SK-N-SH (cell line): ENCODE data around the gene PARP16. TPM values are rescaled to one million over a fixed set of nuclear protein-coding genes. Genes with fewer than 3 reads are reported as not detected.

Source experiments
- CTCF ChIA-PET: fragments of 300-600, 350-600 bp; formaldehyde crosslinking; extraction: SDS; loops from one replicate; lab custom pipeline; 2021; lab: Yijun Ruan, JAX
- POLR2A ChIA-PET: fragments of 350-600 bp; sonication (Branson Sonifier 250); formaldehyde crosslinking; extraction: SDS; loops from one replicate; lab custom pipeline; 2020; ENCODE audit warnings: antibody characterized with exemption, inconsistent platforms; lab: Yijun Ruan, JAX
- DNase-seq: peaks from one replicate; pipeline ENCODE4 v3.0.0; 2012
- H2AFZ ChIP-seq: fragments of 200-600 bp; sonication (generic); 2 replicates; pipeline ENCODE4 v1.8.1; 2016; ENCODE audit warnings: antibody characterized with exemption, mild to moderate bottlenecking, low read depth
- H3F3A ChIP-seq: fragments of 200-600 bp; sonication (generic); replicated peaks from 2 replicates; pipeline ENCODE3; 2016; ENCODE audit warnings: antibody characterized with exemption, mild to moderate bottlenecking; ENCODE audit not compliant: insufficient read depth
- H3K27ac ChIP-seq, 2 experiments: fragments of 200-500 bp in 1 of 2; fragments of 200-600 bp in 1 of 2; sonication (Bioruptor generic) in 1 of 2; sonication (generic), shearing (Covaris generic) in 1 of 2; 2 replicates each; pipeline versions ENCODE4 v1.5.1 to v1.6.1; 2014 to 2016; ENCODE audit warnings: low read depth in 2 of 2, inconsistent platforms in 1 of 2, low read length in 1 of 2, mild to moderate bottlenecking in 1 of 2, mixed read lengths in 1 of 2
- H3K27me3 ChIP-seq: fragments of 200-600 bp; sonication (generic), shearing (Covaris generic); 2 replicates; pipeline ENCODE4 v1.6.1; 2016; ENCODE audit warnings: mixed run types; ENCODE audit not compliant: insufficient read depth
- H3K36me3 ChIP-seq, 2 experiments: fragments of 200-500 bp in 1 of 2; fragments of 200-600 bp in 1 of 2; sonication (Bioruptor generic) in 1 of 2; sonication (generic) in 1 of 2; replicated peaks in 1 of 2; 2 replicates each; pipeline versions ENCODE3 to v1.5.1; 2014 to 2016; ENCODE audit warnings: low read length in 1 of 2, mild to moderate bottlenecking in 1 of 2; ENCODE audit not compliant: insufficient read depth in 2 of 2, control insufficient read depth in 1 of 2
- H3K4me1 ChIP-seq, 2 experiments: fragments of 200-500 bp in 1 of 2; fragments of 200-600 bp in 1 of 2; sonication (Bioruptor generic) in 1 of 2; sonication (generic), shearing (Covaris generic) in 1 of 2; 2 replicates each; pipeline versions ENCODE4 v1.5.1 to v1.6.1; 2014 to 2016; ENCODE audit warnings: low read depth in 1 of 2, low read length in 1 of 2, mixed run types in 1 of 2; ENCODE audit not compliant: insufficient read depth in 2 of 2, control insufficient read depth in 1 of 2
- H3K4me2 ChIP-seq: fragments of 200-600 bp; sonication (generic), shearing (Covaris generic); 2 replicates; pipeline ENCODE4 v1.6.1; 2017; ENCODE audit warnings: mixed run types
- H3K4me3 ChIP-seq, 2 experiments: fragments of 200-500 bp in 1 of 2; fragments of 200-600 bp in 1 of 2; sonication (Bioruptor generic) in 1 of 2; sonication (generic), shearing (Covaris generic) in 1 of 2; 2 replicates each; pipeline versions ENCODE4 v1.5.1 to v1.8.1; 2014 to 2016; ENCODE audit warnings: low read depth in 2 of 2, inconsistent platforms in 1 of 2, low read length in 1 of 2, mild to moderate bottlenecking in 1 of 2, mixed read lengths in 1 of 2, moderate library complexity in 1 of 2
- H3K79me2 ChIP-seq: fragments of 200-600 bp; sonication (generic); 2 replicates; pipeline ENCODE4 v1.8.1; 2017; ENCODE audit warnings: mild to moderate bottlenecking; ENCODE audit not compliant: insufficient read depth
- H3K9ac ChIP-seq: fragments of 200-600 bp; sonication (generic); 2 replicates; pipeline ENCODE4 v1.6.1; 2017; ENCODE audit warnings: mixed run types
- H3K9me2 ChIP-seq: fragments of 200-600 bp; sonication (generic); 2 replicates; pipeline ENCODE4 v1.6.1; 2017; ENCODE audit warnings: mixed run types
- H3K9me3 ChIP-seq: fragments of 200-600 bp; sonication (generic); 2 replicates; pipeline ENCODE4 v1.6.1; 2017; ENCODE audit warnings: mixed run types, mild to moderate bottlenecking, moderate library complexity
- H4K20me1 ChIP-seq: fragments of 200-600 bp; sonication (generic); 2 replicates; pipeline ENCODE4 v1.6.1; 2017; ENCODE audit warnings: mild to moderate bottlenecking, mixed run types; ENCODE audit not compliant: insufficient read depth
- CHD2 ChIP-seq: fragments of 150-350 bp; IDR thresholded peaks from 2 replicates; pipeline ENCODE4 v1.6.1; 2018; ENCODE audit warnings: low read length; ENCODE audit not compliant: partially characterized antibody
- ELF1 ChIP-seq: IDR thresholded peaks from 2 replicates; pipeline ENCODE4 v1.4.0; 2012
- EP300 ChIP-seq, 2 experiments: IDR thresholded peaks; 2 replicates each; pipeline versions ENCODE4 v1.4.0 to v1.6.1; 2012; ENCODE audit warnings: borderline replicate concordance in 1 of 2, low read depth in 1 of 2, low read length in 1 of 2
- EZH2phosphoT487 ChIP-seq: fragments of 200-600 bp; sonication (generic); IDR thresholded peaks from 2 replicates; pipeline ENCODE4 v1.6.1; 2017; ENCODE audit warnings: low read depth, mixed run types, mild to moderate bottlenecking, antibody characterized with exemption, moderate library complexity, borderline replicate concordance
- FOSL2 ChIP-seq: IDR thresholded peaks from 2 replicates; pipeline ENCODE4 v1.4.0; 2012; ENCODE audit warnings: low read depth, mild to moderate bottlenecking, moderate library complexity, borderline replicate concordance
- FOXJ3 ChIP-seq: sonication (generic); formaldehyde crosslinking; IDR thresholded peaks from 2 replicates; pipeline ENCODE4 v1.5.1; 2020; ENCODE audit warnings: mild to moderate bottlenecking, missing genetic modification reagents
- GABPA ChIP-seq: IDR thresholded peaks from 2 replicates; pipeline ENCODE4 v1.4.0; 2012; ENCODE audit warnings: low read depth, mild to moderate bottlenecking
- JUND ChIP-seq: IDR thresholded peaks from 2 replicates; pipeline ENCODE4 v1.4.0; 2012
- MEF2A ChIP-seq: IDR thresholded peaks from 2 replicates; pipeline ENCODE4 v1.4.0; 2012; ENCODE audit warnings: low read depth, borderline replicate concordance
- MXI1 ChIP-seq: IDR thresholded peaks from 2 replicates; pipeline ENCODE4 v1.6.1; 2012; ENCODE audit warnings: mild to moderate bottlenecking, low read depth, low read length, improper control_type of control experiment
- NRF1 ChIP-seq: IDR thresholded peaks from 2 replicates; pipeline ENCODE4 v1.6.1; 2012; ENCODE audit warnings: low read depth, mild to moderate bottlenecking, low read length
- RFX5 ChIP-seq: IDR thresholded peaks from 2 replicates; pipeline ENCODE4 v1.6.1; 2012; ENCODE audit warnings: mild to moderate bottlenecking, improper control_type of control experiment, low read length
- RXRA ChIP-seq: IDR thresholded peaks from 2 replicates; pipeline ENCODE4 v1.4.0; 2012; ENCODE audit warnings: low read depth, mild to moderate bottlenecking, borderline replicate concordance
- SIN3A ChIP-seq: IDR thresholded peaks from 2 replicates; pipeline ENCODE4 v1.6.1; 2012; ENCODE audit warnings: low read depth, mild to moderate bottlenecking, low read length, moderate library complexity, borderline replicate concordance
- SMC3 ChIP-seq: IDR thresholded peaks from 2 replicates; pipeline ENCODE4 v1.6.1; 2012; ENCODE audit warnings: low read depth, low read length, improper control_type of control experiment
- TEAD4 ChIP-seq: IDR thresholded peaks from 2 replicates; pipeline ENCODE4 v1.4.0; 2012; ENCODE audit warnings: mild to moderate bottlenecking, borderline replicate concordance; ENCODE audit not compliant: insufficient read depth
- WGBS: methylation state at CpG from one replicate; pipeline ENCODE4 v1.1.6; 2017; ENCODE audit warnings: low lambda C conversion rate; 5-methylcytosine and 5-hydroxymethylcytosine counted together
- polyA plus RNA-seq, 3 experiments: library from polyadenylated mRNA; depleted of rRNA; stranded (reverse); fragments of >200 nt; gene quantifications; 2 replicates each; pipeline ENCODE4 v1.2.3, GENCODE V29; 2012
- TF ChIP-seq, protein P1 (sequence below): fragments of 150-350 bp; IDR thresholded peaks from 2 replicates; pipeline ENCODE4 v1.6.1; 2016; ENCODE audit warnings: mild to moderate bottlenecking, low read depth, low read length
- TF ChIP-seq, protein P2 (sequence below): IDR thresholded peaks from 2 replicates; pipeline ENCODE4 v1.6.1; 2012; ENCODE audit warnings: mild to moderate bottlenecking, low read depth, low read length, moderate library complexity
- TF ChIP-seq, protein P3 (sequence below): IDR thresholded peaks from 2 replicates; pipeline ENCODE4 v1.4.0; 2012; ENCODE audit warnings: low read depth, borderline replicate concordance
- TF ChIP-seq, protein P4 (sequence below): IDR thresholded peaks from 2 replicates; pipeline ENCODE4 v1.4.0; 2012; ENCODE audit warnings: low read depth
- TF ChIP-seq, protein P5 (sequence below): fragments of 200-600 bp; sonication (generic); IDR thresholded peaks from 2 replicates; pipeline ENCODE4 v1.6.1; 2017; ENCODE audit warnings: antibody characterized with exemption, mild to moderate bottlenecking, moderate library complexity

Gene PARP16, protein sequence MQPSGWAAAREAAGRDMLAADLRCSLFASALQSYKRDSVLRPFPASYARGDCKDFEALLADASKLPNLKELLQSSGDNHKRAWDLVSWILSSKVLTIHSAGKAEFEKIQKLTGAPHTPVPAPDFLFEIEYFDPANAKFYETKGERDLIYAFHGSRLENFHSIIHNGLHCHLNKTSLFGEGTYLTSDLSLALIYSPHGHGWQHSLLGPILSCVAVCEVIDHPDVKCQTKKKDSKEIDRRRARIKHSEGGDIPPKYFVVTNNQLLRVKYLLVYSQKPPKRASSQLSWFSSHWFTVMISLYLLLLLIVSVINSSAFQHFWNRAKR
- 6.3 and 6.5 TPM in 2 replicates for polyA plus RNA-seq (2012; rRNA removed)
- 6.0 and 7.8 TPM in 2 replicates for polyA plus RNA-seq (2012; cell fraction: cytosol; rRNA removed)
- 6.0 and 8.5 TPM in 2 replicates for polyA plus RNA-seq (2012; cell fraction: nucleus; rRNA removed)

DNA sequence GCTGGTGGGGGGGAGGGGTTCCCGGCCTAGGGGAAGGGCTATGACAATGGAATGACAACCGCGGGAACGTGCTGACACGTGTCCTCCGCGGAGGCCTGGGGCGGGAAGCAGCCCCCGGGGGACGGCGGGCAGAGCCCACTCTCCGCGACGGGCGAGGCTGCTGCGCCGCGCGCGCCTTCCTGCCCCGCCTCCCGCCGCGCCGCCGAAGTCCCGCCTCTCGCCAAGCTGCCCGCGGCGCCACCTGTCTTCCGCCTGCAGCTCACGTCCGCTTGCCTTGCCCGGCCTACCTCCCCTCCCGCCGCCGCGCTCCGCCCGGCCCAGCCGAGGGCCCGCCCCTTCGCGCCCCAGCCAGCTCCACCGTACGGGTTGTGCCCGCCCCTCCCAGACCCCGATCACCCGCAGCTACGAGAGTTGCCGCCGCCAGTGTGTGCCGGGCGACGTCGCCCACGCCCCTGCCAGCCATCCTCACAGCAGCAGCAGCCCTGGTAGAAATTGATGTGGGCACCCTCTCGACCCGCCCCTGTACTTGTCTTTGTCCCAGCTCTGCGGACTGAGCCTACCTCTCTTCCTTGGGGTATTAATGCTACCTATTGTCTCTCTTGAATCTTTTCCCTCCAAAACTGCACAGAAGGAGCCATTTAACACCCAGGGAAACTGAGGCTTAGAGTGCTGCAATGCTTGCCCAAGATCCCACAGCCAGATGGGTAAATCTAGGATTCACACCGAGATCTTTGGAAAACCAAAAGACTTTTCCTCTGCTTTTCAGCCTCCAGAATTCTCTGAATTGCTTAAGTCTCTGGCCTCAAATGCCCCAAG lies at the start of gene PARP16:
Gene PARP16, minus strand, starts transcription at position 180 of the 816 bp plus-strand sequence. CDS start 457 bp downstream, outside the sequence.
- Histone ChIP-seq H3K9ac (peak within 1 kb of the TSS; percentile 77), H3K4me1 (peaks cover 9 to 13% of the 10 kb centered on the region in 2 experiments; a peak in 3 of 4 replicates), H3K79me2 (peaks cover 6% of the 10 kb centered on the region; the same call in 1 of the 2 replicates), H3F3A (peaks cover 18% of the 10 kb centered on the region), H3K9me2 (no peaks in the 10 kb centered on the region), H2AFZ (peak within 1 kb of the TSS; percentile 95), H3K27ac (peak within 1 kb of the TSS; percentile 37 to 81; a peak in 3 of 4 replicates), H3K9me3 (no peaks in the 10 kb centered on the region), H4K20me1 (no peaks in the 10 kb centered on the region), H3K36me3 (no peaks in the 10 kb centered on the region), H3K4me2 (peak within 1 kb of the TSS; percentile 97), H3K4me3 (peak within 1 kb of the TSS; percentile 61 to 71), H3K27me3 (no peaks in the 10 kb centered on the region)
- 48% methylated on average over 4 of the region's 62 CpGs for WGBS
- ChIA-PET POLR2A (interaction anchor here (0.6 to 2.1 kb wide), 12 partner anchors 9 to 102 kb away, joined by 3 to 20 read pairs (median 4); partner anchors contain the start of genes CLPX and RNU5B-1), CTCF (interaction anchor here (0.8 to 4.0 kb wide), 9 partner anchors 10 to 232 kb away, joined by 3 to 28 read pairs (median 5); partner anchors contain the start of gene CLPX)
- DNase-seq = peak; percentile 95
- TF ChIP-seq JUND = no peak
- no peak for TF ChIP-seq ELF1
- TF ChIP-seq RFX5 = no peak
- TF ChIP-seq, protein P1, sequence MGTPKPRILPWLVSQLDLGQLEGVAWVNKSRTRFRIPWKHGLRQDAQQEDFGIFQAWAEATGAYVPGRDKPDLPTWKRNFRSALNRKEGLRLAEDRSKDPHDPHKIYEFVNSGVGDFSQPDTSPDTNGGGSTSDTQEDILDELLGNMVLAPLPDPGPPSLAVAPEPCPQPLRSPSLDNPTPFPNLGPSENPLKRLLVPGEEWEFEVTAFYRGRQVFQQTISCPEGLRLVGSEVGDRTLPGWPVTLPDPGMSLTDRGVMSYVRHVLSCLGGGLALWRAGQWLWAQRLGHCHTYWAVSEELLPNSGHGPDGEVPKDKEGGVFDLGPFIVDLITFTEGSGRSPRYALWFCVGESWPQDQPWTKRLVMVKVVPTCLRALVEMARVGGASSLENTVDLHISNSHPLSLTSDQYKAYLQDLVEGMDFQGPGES = no peak
- TF ChIP-seq CHD2 = no peak
- no peak for TF ChIP-seq MEF2A
- no peak for TF ChIP-seq FOXJ3 (CRISPR knock-in tag)
- TF ChIP-seq, protein P2, sequence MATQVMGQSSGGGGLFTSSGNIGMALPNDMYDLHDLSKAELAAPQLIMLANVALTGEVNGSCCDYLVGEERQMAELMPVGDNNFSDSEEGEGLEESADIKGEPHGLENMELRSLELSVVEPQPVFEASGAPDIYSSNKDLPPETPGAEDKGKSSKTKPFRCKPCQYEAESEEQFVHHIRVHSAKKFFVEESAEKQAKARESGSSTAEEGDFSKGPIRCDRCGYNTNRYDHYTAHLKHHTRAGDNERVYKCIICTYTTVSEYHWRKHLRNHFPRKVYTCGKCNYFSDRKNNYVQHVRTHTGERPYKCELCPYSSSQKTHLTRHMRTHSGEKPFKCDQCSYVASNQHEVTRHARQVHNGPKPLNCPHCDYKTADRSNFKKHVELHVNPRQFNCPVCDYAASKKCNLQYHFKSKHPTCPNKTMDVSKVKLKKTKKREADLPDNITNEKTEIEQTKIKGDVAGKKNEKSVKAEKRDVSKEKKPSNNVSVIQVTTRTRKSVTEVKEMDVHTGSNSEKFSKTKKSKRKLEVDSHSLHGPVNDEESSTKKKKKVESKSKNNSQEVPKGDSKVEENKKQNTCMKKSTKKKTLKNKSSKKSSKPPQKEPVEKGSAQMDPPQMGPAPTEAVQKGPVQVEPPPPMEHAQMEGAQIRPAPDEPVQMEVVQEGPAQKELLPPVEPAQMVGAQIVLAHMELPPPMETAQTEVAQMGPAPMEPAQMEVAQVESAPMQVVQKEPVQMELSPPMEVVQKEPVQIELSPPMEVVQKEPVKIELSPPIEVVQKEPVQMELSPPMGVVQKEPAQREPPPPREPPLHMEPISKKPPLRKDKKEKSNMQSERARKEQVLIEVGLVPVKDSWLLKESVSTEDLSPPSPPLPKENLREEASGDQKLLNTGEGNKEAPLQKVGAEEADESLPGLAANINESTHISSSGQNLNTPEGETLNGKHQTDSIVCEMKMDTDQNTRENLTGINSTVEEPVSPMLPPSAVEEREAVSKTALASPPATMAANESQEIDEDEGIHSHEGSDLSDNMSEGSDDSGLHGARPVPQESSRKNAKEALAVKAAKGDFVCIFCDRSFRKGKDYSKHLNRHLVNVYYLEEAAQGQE = no peak
- TF ChIP-seq, protein P3, sequence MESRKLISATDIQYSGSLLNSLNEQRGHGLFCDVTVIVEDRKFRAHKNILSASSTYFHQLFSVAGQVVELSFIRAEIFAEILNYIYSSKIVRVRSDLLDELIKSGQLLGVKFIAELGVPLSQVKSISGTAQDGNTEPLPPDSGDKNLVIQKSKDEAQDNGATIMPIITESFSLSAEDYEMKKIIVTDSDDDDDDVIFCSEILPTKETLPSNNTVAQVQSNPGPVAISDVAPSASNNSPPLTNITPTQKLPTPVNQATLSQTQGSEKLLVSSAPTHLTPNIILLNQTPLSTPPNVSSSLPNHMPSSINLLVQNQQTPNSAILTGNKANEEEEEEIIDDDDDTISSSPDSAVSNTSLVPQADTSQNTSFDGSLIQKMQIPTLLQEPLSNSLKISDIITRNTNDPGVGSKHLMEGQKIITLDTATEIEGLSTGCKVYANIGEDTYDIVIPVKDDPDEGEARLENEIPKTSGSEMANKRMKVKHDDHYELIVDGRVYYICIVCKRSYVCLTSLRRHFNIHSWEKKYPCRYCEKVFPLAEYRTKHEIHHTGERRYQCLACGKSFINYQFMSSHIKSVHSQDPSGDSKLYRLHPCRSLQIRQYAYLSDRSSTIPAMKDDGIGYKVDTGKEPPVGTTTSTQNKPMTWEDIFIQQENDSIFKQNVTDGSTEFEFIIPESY = no peak
- no peak for TF ChIP-seq TEAD4
- peak; percentile 78 for TF ChIP-seq MXI1
- peak; percentile 63 for TF ChIP-seq GABPA
- no peak for TF ChIP-seq FOSL2
- TF ChIP-seq SMC3 = 0 out of 2 replicates have a peak, but pooled peaks have one; percentile 12
- TF ChIP-seq, protein P4, sequence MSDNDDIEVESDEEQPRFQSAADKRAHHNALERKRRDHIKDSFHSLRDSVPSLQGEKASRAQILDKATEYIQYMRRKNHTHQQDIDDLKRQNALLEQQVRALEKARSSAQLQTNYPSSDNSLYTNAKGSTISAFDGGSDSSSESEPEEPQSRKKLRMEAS = peak; percentile 1; the same call in 1 of the 2 replicates
- no peak for TF ChIP-seq RXRA
- 0 out of 2 replicates have a peak, but pooled peaks have one; percentile 44 for TF ChIP-seq SIN3A
- no peak; a peak in 1 of 4 replicates for TF ChIP-seq EP300 (IDR thresholded peaks at IDR 0.05; ENCODE audit: borderline replicate concordance in 1 of 2, low read depth in 1 of 2, low read length in 1 of 2)
- TF ChIP-seq EZH2phosphoT487 = no peak
- no peak for TF ChIP-seq NRF1
- TF ChIP-seq, protein P5, sequence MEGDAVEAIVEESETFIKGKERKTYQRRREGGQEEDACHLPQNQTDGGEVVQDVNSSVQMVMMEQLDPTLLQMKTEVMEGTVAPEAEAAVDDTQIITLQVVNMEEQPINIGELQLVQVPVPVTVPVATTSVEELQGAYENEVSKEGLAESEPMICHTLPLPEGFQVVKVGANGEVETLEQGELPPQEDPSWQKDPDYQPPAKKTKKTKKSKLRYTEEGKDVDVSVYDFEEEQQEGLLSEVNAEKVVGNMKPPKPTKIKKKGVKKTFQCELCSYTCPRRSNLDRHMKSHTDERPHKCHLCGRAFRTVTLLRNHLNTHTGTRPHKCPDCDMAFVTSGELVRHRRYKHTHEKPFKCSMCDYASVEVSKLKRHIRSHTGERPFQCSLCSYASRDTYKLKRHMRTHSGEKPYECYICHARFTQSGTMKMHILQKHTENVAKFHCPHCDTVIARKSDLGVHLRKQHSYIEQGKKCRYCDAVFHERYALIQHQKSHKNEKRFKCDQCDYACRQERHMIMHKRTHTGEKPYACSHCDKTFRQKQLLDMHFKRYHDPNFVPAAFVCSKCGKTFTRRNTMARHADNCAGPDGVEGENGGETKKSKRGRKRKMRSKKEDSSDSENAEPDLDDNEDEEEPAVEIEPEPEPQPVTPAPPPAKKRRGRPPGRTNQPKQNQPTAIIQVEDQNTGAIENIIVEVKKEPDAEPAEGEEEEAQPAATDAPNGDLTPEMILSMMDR = peak; percentile 24
